Tibial artery (tissue), 4 donors: ENCODE measurements around the gene LRRC3.

ENCODE experiments used
- DNase-seq, 2 donors: peaks; one replicate each; pipeline ENCODE4 v3.0.0-alpha.2; 2019
- H3K27ac ChIP-seq, 2 donors: fragments of 200-600 bp; sonication (generic) in 1 of 2; 1 replicate in 1 of 2; 2 replicates in 1 of 2; pipeline ENCODE4 v1.5.1; 2018 to 2019; ENCODE audit warnings: mild to moderate bottlenecking in 1 of 2
- H3K27me3 ChIP-seq, 2 donors: fragments of 200-600 bp; sonication (generic) in 1 of 2; one replicate each; pipeline versions ENCODE4 v1.5.1 to v1.6.0; 2016 to 2019
- H3K36me3 ChIP-seq, 3 donors: fragments of 200-600 bp; sonication (generic) in 2 of 3; one replicate each; pipeline ENCODE4 v1.5.1; 2016 to 2019; ENCODE audit warnings: mild to moderate bottlenecking in 2 of 3
- H3K4me1 ChIP-seq, 4 donors: fragments of 200-600 bp; sonication (generic) in 2 of 4; 1 replicate in 3 of 4; 2 replicates in 1 of 4; pipeline ENCODE4 v1.5.1; 2016 to 2019
- H3K4me3 ChIP-seq, 2 donors: fragments of 200-600 bp; sonication (generic) in 1 of 2; 1 replicate in 1 of 2; 2 replicates in 1 of 2; pipeline ENCODE4 v1.5.1; 2018 to 2019; ENCODE audit warnings: mild to moderate bottlenecking in 2 of 2
- H3K9me3 ChIP-seq, 3 donors: fragments of 200-600 bp; sonication (generic) in 1 of 3; one replicate each; pipeline ENCODE4 v1.5.1; 2016 to 2019
- CTCF ChIP-seq, 2 experiments: fragments of 200-600 bp in 1 of 2; fragments of 450-650 bp in 1 of 2; IDR thresholded peaks; one replicate each; pipeline ENCODE4 v1.5.1; 2017 to 2019; ENCODE audit warnings: antibody characterized with exemption in 2 of 2, mild to moderate bottlenecking in 1 of 2, moderate library complexity in 1 of 2
- intact Hi-C: fragments of 100-400 bp; cut with DNase I; formaldehyde crosslinking; loops from one replicate; pipeline ENCODE4 v1.15.0; 2023; ENCODE audit warnings: low total_unique reads

LRRC3 gene

DNA sequence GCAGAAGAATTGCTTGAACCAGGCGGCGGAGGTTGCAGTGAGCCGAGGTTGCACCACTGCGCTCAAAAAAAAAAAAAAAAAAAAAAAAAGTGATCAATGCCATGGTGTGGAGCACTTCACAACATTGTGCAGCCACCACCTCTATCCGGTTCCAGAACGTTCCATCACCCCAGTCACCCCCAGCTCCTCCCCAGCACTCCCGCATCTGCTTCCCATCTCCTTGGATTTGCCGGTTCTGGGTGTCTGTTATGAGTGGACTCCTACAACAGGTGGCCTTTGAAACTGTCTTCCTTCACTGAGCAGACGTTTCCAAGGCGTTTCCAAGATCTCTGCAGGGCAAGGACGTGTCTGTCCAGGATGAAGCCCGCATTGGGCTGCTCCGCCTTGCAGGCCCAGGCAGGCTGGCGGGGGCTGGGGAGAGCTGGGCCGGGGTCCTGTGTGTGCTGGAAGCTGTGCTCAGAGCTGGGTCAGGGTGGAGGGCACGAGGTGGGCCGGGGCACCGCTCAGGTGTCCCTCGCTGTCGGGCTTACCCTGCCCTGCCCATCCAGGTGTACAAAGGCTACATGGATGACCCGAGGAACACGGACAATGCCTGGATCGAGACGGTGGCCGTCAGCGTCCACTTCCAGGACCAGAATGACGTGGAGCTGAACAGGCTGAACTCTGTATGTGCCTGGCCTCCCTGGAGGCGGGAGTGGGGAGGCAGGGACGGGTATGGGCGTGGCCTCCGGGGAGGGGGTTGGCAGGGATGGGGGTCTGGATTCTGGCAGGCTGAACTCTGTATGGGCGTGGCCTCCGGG lies 14.9 kb upstream of the LRRC3 start:
- no peak for TF ChIP-seq CTCF (IDR thresholded peaks at IDR 0.05)
- intact Hi-C loops: no loop called here
- Histone ChIP-seq H3K27ac (no peak overlapping the region), H3K4me3 (no peak overlapping the region), H3K27me3 (peaks cover 0 to 41% of the 10 kb centered on the region in 2 donors), H3K9me3 (no peaks in the 10 kb centered on the region), H3K36me3 (no peaks in the 10 kb centered on the region), H3K4me1 (peaks cover 0 to 8% (median 0%) of the 10 kb centered on the region in 4 donors)
- peak in 1 of 2 donors; percentile 35 for DNase-seq

GRCh38 chr21:44441041-44441400 lies 14.3 kb upstream of the LRRC3 start:
- TF ChIP-seq CTCF (IDR thresholded peaks at IDR 0.05): no peak
- Histone ChIP-seq H3K4me3 (no peak overlapping the region), H3K9me3 (no peaks in the 10 kb centered on the region), H3K27ac (no peak overlapping the region), H3K4me1 (peaks cover 0 to 8% (median 0%) of the 10 kb centered on the region in 4 donors), H3K36me3 (no peaks in the 10 kb centered on the region), H3K27me3 (peaks cover 0 to 37% of the 10 kb centered on the region in 2 donors)
- intact Hi-C loops: no loop called here
- no peak for DNase-seq

DNA sequence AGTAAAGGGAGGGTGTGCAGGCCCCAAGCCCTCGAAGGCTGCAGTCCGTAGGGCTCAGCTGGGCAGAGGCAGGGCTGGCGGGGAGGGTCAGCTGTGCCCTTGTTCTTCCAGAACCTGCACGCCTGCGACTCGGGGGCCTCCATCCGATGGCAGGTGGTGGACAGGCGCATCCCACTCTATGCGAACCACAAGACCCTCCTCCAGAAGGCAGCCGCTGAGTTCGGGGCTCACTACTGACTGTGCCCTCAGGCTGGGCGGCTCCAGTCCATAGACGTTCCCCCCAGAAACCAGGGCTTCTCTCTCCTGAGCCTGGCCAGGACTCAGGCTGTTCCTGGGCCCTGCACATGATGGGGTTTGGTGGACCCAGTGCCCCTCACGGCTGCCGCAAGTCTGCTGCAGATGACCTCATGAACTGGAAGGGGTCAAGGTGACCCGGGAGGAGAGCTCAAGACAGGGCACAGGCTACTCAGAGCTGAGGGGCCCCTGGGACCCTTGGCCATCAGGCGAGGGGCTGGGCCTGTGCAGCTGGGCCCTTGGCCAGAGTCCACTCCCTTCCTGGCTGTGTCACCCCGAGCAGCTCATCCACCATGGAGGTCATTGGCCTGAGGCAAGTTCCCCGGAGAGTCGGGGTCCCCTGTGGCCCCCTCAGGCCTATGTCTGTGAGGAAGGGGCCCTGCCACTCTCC lies 13.6 kb upstream of the LRRC3 start:
- intact Hi-C loops: no loop called here
- Histone ChIP-seq H3K27me3 (peaks cover 0 to 33% of the 10 kb centered on the region in 2 donors), H3K27ac (no peak overlapping the region), H3K4me1 (peaks cover 0 to 8% (median 0%) of the 10 kb centered on the region in 4 donors), H3K4me3 (no peak overlapping the region), H3K36me3 (no peaks in the 10 kb centered on the region), H3K9me3 (no peaks in the 10 kb centered on the region)
- no peak for TF ChIP-seq CTCF (IDR thresholded peaks at IDR 0.05)
- peak in 1 of 2 donors; percentile 51 for DNase-seq

DNA sequence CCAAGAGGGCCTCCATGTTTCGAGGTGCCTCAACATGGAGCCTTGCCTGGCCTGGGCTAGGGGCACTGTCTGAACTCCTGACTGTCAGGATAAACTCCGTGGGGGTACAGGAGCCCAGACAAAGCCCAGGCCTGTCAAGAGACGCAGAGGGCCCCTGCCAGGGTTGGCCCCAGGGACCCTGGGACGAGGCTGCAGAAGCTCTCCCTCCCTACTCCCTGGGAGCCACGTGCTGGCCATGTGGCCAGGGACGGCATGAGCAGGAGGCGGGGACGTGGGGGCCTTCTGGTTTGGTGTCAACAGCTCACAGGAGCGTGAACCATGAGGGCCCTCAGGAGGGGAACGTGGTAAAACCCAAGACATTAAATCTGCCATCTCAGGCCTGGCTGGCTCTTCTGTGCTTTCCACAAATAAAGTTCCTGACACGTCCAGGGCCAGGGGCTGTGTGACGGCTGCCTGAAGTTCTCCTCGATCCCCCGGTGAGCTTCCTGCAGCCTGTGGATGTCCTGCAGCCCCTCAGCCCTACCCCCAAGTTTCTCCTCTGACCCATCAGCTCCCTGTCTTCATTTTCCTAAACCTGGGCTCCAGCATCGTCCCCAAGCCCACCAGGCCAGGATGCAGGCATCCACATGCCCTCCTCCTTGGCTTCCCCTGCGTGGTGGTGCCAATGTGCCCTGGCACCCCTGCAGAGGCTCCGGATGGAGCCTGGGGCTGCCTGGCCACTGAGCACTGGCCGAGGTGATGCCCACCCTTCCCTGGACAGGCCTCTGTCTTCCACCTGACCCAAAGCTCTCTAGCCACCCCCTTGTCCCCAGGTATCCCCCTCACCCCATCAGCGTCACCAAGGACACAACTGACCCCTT lies 12.8 kb upstream of the LRRC3 start:
- Histone ChIP-seq H3K36me3 (no peaks in the 10 kb centered on the region), H3K4me3 (no peak overlapping the region), H3K27me3 (peaks cover 0 to 33% of the 10 kb centered on the region in 2 donors), H3K4me1 (peaks cover 0 to 8% (median 0%) of the 10 kb centered on the region in 4 donors), H3K27ac (no peak overlapping the region), H3K9me3 (no peaks in the 10 kb centered on the region)
- peak in 1 of 2 donors; percentile 39 for DNase-seq
- TF ChIP-seq CTCF (IDR thresholded peaks at IDR 0.05): no peak
- intact Hi-C loops: no loop called here

DNA sequence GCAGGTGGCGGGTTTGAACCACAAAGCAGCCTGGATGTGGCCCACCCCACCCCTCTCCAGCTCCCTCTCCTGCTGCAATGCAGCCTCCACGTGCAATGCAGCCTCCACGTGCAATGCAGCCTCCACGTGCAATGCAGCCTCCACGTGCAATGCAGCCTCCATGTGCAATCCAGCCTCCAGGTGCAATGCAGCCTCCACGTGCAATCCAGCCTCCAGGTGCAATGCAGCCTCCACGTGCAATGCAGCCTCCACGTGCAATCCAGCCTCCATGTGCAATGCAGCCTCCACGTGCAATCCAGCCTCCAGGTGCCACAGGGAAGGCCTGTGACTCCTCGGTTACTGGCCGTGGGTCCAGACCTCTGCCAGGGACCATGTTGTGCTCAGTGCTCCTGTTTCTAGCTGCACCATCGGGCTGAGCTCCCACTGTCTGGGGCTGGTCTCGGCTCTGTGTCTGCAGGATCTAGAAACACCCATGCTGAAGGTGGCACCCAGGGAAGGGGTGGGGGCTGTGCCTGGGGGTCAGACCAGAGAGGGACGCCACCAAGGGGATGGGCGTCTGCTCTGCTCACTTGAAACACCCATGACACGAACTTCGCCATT lies 11.9 kb upstream of the LRRC3 start:
- TF ChIP-seq CTCF (IDR thresholded peaks at IDR 0.05): no peak
- Histone ChIP-seq H3K27ac (no peak overlapping the region), H3K9me3 (no peaks in the 10 kb centered on the region), H3K4me1 (peaks cover 0 to 2% (median 0%) of the 10 kb centered on the region in 4 donors), H3K27me3 (peaks cover 0 to 32% of the 10 kb centered on the region in 2 donors), H3K36me3 (no peaks in the 10 kb centered on the region), H3K4me3 (no peak overlapping the region)
- intact Hi-C loops: no loop called here
- DNase-seq: no peak
